ENCODE results near the gene ADARB2. TPM values are rescaled to one million over a fixed set of nuclear protein-coding genes. Genes with fewer than 3 reads are reported as not detected.

The ADARB2 gene
- total RNA-seq, 3 donors from 2014 or later: 0.31 to 4.2 TPM; not detected in 1

- no peak for TF ChIP-seq CTCF (IDR thresholded peaks at IDR 0.05)
- Histone ChIP-seq H3K36me3 (ENCODE audit: low read depth) (no peaks in the 10 kb centered on the region), H3K4me1 (ENCODE audit: low read depth) (no peaks in the 10 kb centered on the region), H3K4me3 (no peak overlapping the region), H3K9me3 (no peaks in the 10 kb centered on the region)
- DNase-seq (no peak), ATAC-seq (no peak)
- intact Hi-C loops (cut with DNase I, micrococcal nuclease): no loop called here
Measured at GRCh38 chr10:1214071-1214675, 523.2 kb downstream of the ADARB2 start.

GRCh38 chr10:1213252-1214070 lies 523.9 kb downstream of the ADARB2 start:
- Histone ChIP-seq H3K9me3 (no peaks in the 10 kb centered on the region), H3K36me3 (ENCODE audit: low read depth) (no peaks in the 10 kb centered on the region), H3K4me1 (ENCODE audit: low read depth) (no peaks in the 10 kb centered on the region), H3K4me3 (no peak overlapping the region)
- no peak for ATAC-seq
- intact Hi-C loops (cut with DNase I, micrococcal nuclease): no loop called here
- no peak for TF ChIP-seq CTCF (IDR thresholded peaks at IDR 0.05)
- DNase-seq: no peak

- TF ChIP-seq CTCF (IDR thresholded peaks at IDR 0.05): no peak
- DNase-seq: no peak
- no peaks in the 10 kb centered on the region for H3K36me3 ChIP-seq (ENCODE audit: low read depth)
- H3K4me3 ChIP-seq: no peak overlapping the region
- intact Hi-C loops (cut with DNase I, micrococcal nuclease): no loop called here
- H3K4me1 ChIP-seq (ENCODE audit: low read depth): no peaks in the 10 kb centered on the region
- no peaks in the 10 kb centered on the region for H3K9me3 ChIP-seq
- no peak for ATAC-seq
Measured at GRCh38 chr10:1212571-1213141, 524.7 kb downstream of the ADARB2 start.

GRCh38 chr10:1211844-1212570 lies 525.3 kb downstream of the ADARB2 start:
- H3K4me3 ChIP-seq: no peak overlapping the region
- DNase-seq (no peak), ATAC-seq (no peak)
- intact Hi-C loops (cut with DNase I, micrococcal nuclease): no loop called here
- H3K4me1 ChIP-seq (ENCODE audit: low read depth): no peaks in the 10 kb centered on the region
- no peak for TF ChIP-seq CTCF (IDR thresholded peaks at IDR 0.05)
- H3K36me3 ChIP-seq (ENCODE audit: low read depth): no peaks in the 10 kb centered on the region
- no peaks in the 10 kb centered on the region for H3K9me3 ChIP-seq

GRCh38 chr10:1210667-1211066 lies 526.7 kb downstream of the ADARB2 start:
- no peak for TF ChIP-seq CTCF (IDR thresholded peaks at IDR 0.05)
- H3K4me3 ChIP-seq: no peak overlapping the region
- no peak for DNase-seq
- intact Hi-C loops (cut with DNase I, micrococcal nuclease): no loop called here
- no peaks in the 10 kb centered on the region for H3K36me3 ChIP-seq (ENCODE audit: low read depth)
- no peaks in the 10 kb centered on the region for H3K9me3 ChIP-seq
- no peaks in the 10 kb centered on the region for H3K4me1 ChIP-seq (ENCODE audit: low read depth)
- ATAC-seq: no peak
